Smooth muscle cell (in vitro differentiated cells): Measurements from ENCODE around the gene KLHL29. TPM values are rescaled to one million over a fixed set of nuclear protein-coding genes. Genes with fewer than 3 reads are reported as not detected.

Source experiments
- DNase-seq: peaks from one replicate; lab custom pipeline; 2025; ENCODE audit not compliant: unreplicated experiment; lab: John Stamatoyannopoulos, UW
- H2AFZ ChIP-seq: fragments of 200-600 bp; sonication (generic); 2 replicates; pipeline ENCODE4 v1.6.0; 2016; ENCODE audit warnings: antibody characterized with exemption, low read depth, mild to moderate bottlenecking
- H3F3A ChIP-seq: fragments of 200-600 bp; sonication (generic); 2 replicates; pipeline ENCODE4 v1.6.0; 2017; ENCODE audit warnings: antibody characterized with exemption, low read depth
- H3K27ac ChIP-seq: fragments of 200-600 bp; sonication (generic); 2 replicates; pipeline ENCODE4 v1.5.1; 2016; ENCODE audit warnings: low read depth, mild to moderate bottlenecking
- H3K27me3 ChIP-seq: fragments of 200-600 bp; sonication (generic); 2 replicates; pipeline ENCODE4 v1.6.1; 2016; ENCODE audit warnings: low read depth, mild to moderate bottlenecking
- H3K36me3 ChIP-seq: fragments of 200-600 bp; sonication (generic); 2 replicates; pipeline ENCODE4 v1.5.1; 2016; ENCODE audit warnings: low read depth
- H3K4me1 ChIP-seq: fragments of 200-600 bp; sonication (generic); 2 replicates; pipeline ENCODE4 v1.5.1; 2016; ENCODE audit warnings: low read depth
- H3K4me2 ChIP-seq: fragments of 200-600 bp; sonication (generic); 2 replicates; pipeline ENCODE4 v1.6.0; 2016; ENCODE audit warnings: mild to moderate bottlenecking
- H3K4me3 ChIP-seq: fragments of 200-600 bp; sonication (generic); 2 replicates; pipeline ENCODE4 v1.5.1; 2016; ENCODE audit warnings: mild to moderate bottlenecking
- H3K79me2 ChIP-seq: fragments of 200-600 bp; sonication (generic); 2 replicates; pipeline ENCODE4 v1.6.0; 2016; ENCODE audit warnings: low read depth, mild to moderate bottlenecking
- H3K9ac ChIP-seq: fragments of 200-600 bp; sonication (generic); 2 replicates; pipeline ENCODE4 v1.6.0; 2016; ENCODE audit warnings: low read depth
- H3K9me3 ChIP-seq: fragments of 200-600 bp; sonication (generic); replicated peaks from 2 replicates; pipeline ENCODE4 v1.5.1; 2016; ENCODE audit warnings: low read depth
- H4K20me1 ChIP-seq: fragments of 200-600 bp; sonication (generic); 2 replicates; pipeline ENCODE4 v1.6.0; 2016; ENCODE audit warnings: low read depth
- CTCF ChIP-seq: fragments of 200-600 bp; sonication (generic); IDR thresholded peaks from 2 replicates; pipeline ENCODE4 v1.5.1; 2017; ENCODE audit warnings: borderline replicate concordance, mild to moderate bottlenecking, antibody characterized with exemption; ENCODE audit not compliant: insufficient read depth, poor library complexity, severe bottlenecking
- WGBS: methylation state at CpG from one replicate; pipeline ENCODE4 v1.1.7; 2016; ENCODE audit warnings: low lambda C conversion rate; 5-methylcytosine and 5-hydroxymethylcytosine counted together
- polyA plus RNA-seq: library from polyadenylated mRNA; unstranded; fragments of >200 nt; fragmentation: Nextera tagmentation; extraction: Ambion mirVana; gene quantifications from 2 replicates; pipeline ENCODE4 v1.2.1, GENCODE V29; 2016
- total RNA-seq: library from RNA; depleted of rRNA; stranded (reverse); fragments of >200 nt; gene quantifications from 2 replicates; pipeline ENCODE4 v1.2.3, GENCODE V29; 2014

KLHL29 gene
- total and polyA plus RNA-seq, 2 experiments from 2014 or later, result 3.1 to 6.6 TPM

GRCh38 chr2:23485261-23485660 is 100.3 kb downstream of the KLHL29 start:
- no peak for DNase-seq
- no peak overlapping the region for H3K4me2 ChIP-seq
- peaks cover 48% of the 10 kb centered on the region for H4K20me1 ChIP-seq
- no peak overlapping the region for H3K27ac ChIP-seq
- 97% methylated on average over 2 of the region's 2 CpGs for WGBS
- H2AFZ ChIP-seq, result no peak overlapping the region
- no peaks in the 10 kb centered on the region for H3F3A ChIP-seq
- H3K4me1 ChIP-seq, result peaks cover 6% of the 10 kb centered on the region
- no peak overlapping the region for H3K9ac ChIP-seq
- TF ChIP-seq CTCF, result no peak
- no peak overlapping the region for H3K4me3 ChIP-seq
- no peaks in the 10 kb centered on the region for H3K36me3 ChIP-seq
- no peaks in the 10 kb centered on the region for H3K79me2 ChIP-seq
- H3K9me3 ChIP-seq, result no peaks in the 10 kb centered on the region
- H3K27me3 ChIP-seq, result no peaks in the 10 kb centered on the region

- H4K20me1 ChIP-seq, result peaks cover 56% of the 10 kb centered on the region
- H3K27ac ChIP-seq, result no peak overlapping the region
- no peaks in the 10 kb centered on the region for H3K9me3 ChIP-seq
- H3K9ac ChIP-seq, result no peak overlapping the region
- no peaks in the 10 kb centered on the region for H3K79me2 ChIP-seq
- no peak overlapping the region for H3K4me2 ChIP-seq
- no peak overlapping the region for H3K4me3 ChIP-seq
- H2AFZ ChIP-seq, result no peak overlapping the region
- no peaks in the 10 kb centered on the region for H3F3A ChIP-seq
- no peak for TF ChIP-seq CTCF
- no peak for DNase-seq
- peaks cover 8% of the 10 kb centered on the region for H3K4me1 ChIP-seq
- no peaks in the 10 kb centered on the region for H3K27me3 ChIP-seq
- H3K36me3 ChIP-seq, result no peaks in the 10 kb centered on the region
- WGBS, result 92% methylated on average over 10 of the region's 10 CpGs
Measured at GRCh38 chr2:23485841-23486683, 101.1 kb downstream of the KLHL29 start.

DNA sequence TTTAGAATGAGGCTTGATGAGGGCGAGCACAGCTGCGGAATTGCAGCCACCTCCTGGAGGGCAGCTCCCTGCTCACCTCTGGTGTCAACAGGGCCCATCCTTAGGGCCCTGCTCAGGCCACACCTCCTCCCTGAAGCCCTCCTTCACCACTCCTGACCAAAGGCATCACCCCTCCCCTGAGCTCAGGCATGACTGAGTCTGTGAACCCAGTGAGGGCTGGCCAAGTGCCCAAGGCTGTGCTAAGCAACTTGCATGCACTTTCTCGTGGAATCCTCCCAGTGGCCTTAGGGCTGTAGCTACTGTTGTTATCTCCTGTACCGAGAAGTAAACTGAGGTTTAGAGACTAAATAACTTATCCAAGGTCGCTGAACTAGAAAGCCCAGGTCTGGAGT is 101.7 kb downstream of the KLHL29 start:
- Histone ChIP-seq H3F3A (no peaks in the 10 kb centered on the region), H3K4me3 (no peak overlapping the region), H3K9me3 (no peaks in the 10 kb centered on the region), H3K36me3 (no peaks in the 10 kb centered on the region), H4K20me1 (peaks cover 57% of the 10 kb centered on the region), H3K4me2 (no peak overlapping the region), H3K9ac (no peak overlapping the region), H3K27ac (no peak overlapping the region), H3K4me1 (peaks cover 8% of the 10 kb centered on the region), H2AFZ (no peak overlapping the region), H3K79me2 (no peaks in the 10 kb centered on the region), H3K27me3 (no peaks in the 10 kb centered on the region)
- 83% methylated on average over 5 of the region's 5 CpGs for WGBS
- no peak for DNase-seq
- TF ChIP-seq CTCF, result no peak
